Ishikawa (cell line): Measurements from ENCODE around the gene FOXA3.

Experiments used
- CEBPB ChIP-seq: IDR thresholded peaks from 2 replicates; pipeline ENCODE4 v1.6.1; 2012
- EP300 ChIP-seq: IDR thresholded peaks from 2 replicates; pipeline ENCODE4 v1.6.1; 2012; ENCODE audit warnings: borderline replicate concordance
- FOXM1 ChIP-seq: IDR thresholded peaks from 2 replicates; pipeline ENCODE4 v1.6.1; 2012; ENCODE audit warnings: low read depth, borderline replicate concordance
- MAX ChIP-seq: IDR thresholded peaks from 2 replicates; pipeline ENCODE4 v1.6.1; 2012
- RAD21 ChIP-seq: IDR thresholded peaks from 2 replicates; pipeline ENCODE4 v1.6.1; 2012; ENCODE audit warnings: low read depth
- TAF1 ChIP-seq: IDR thresholded peaks from 2 replicates; pipeline ENCODE4 v1.6.1; 2012; ENCODE audit warnings: low read depth, mild to moderate bottlenecking
- YY1 ChIP-seq: IDR thresholded peaks from 2 replicates; pipeline ENCODE4 v1.6.1; 2012; ENCODE audit warnings: low read depth

- peak; percentile 70 for TF ChIP-seq MAX
- TF ChIP-seq TAF1: no peak
- TF ChIP-seq EP300: no peak
- no peak for TF ChIP-seq YY1
- no peak for TF ChIP-seq FOXM1
- TF ChIP-seq CEBPB: no peak
- peak; percentile 81 for TF ChIP-seq RAD21
Measured at GRCh38 chr19:45817010-45817724, 47.0 kb upstream of the FOXA3 start.
